HL-60/S4 (cell line): ENCODE results near the gene LFNG.
"Not testable (repeated sequence)": the region's sequence is repeated elsewhere in the genome, so short reads cannot be mapped to it uniquely, and the experiment has no call there.

Experiments
- in situ Hi-C: fragments of 300-500 bp; cut with MboI; formaldehyde crosslinking; loops from 2 replicates; pipeline ENCODE4 v1.14.3; 2022; ENCODE audit warnings: low sequenced_read_pairs

LFNG gene

DNA sequence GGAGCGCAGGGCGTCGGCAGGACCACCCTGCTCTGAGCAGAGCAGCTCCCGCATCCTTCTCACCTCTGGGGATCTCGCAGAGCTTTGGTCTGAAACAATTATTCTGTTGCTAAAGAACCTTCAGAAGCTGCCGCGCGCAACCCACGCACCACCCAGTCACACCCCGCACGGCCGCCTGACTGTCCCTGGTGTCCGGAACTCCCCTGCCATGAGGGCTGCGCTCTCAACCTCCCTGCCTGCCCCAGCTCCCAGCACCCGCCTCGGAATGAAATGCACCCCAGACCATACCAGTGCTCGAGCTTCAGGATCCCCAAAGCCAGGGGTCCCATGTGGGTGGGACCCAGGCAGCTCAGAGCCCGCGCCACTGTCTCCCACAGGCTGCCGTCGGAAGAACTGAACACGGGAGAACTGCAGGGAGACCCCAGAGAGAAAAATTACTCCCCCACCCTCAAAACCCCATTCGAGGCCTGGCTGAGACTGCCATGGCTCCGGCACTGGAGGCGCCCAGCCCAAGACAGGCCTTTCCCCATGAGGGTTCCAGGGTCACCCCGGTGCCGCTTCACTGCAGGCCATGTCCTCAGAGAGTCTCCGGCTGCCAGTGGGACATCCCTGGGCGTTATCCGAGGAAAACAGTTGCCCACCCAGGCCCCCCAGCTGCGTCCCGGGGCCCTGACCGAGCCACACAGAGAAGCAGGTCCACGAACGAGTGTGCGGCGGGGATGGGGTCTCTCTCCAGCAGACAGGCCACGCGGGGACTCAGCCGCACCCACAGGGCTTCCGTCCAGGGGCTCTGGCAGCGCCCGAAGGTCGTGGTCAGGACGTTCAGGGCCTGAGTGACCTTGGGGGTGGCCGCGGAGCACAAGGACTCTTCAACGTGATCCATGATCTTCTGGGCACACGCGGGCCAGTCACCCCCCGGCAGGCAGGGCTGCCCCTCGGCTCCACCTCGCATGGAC lies 23.6 kb downstream of the LFNG start:
- in situ Hi-C loops: no loop called here

DNA sequence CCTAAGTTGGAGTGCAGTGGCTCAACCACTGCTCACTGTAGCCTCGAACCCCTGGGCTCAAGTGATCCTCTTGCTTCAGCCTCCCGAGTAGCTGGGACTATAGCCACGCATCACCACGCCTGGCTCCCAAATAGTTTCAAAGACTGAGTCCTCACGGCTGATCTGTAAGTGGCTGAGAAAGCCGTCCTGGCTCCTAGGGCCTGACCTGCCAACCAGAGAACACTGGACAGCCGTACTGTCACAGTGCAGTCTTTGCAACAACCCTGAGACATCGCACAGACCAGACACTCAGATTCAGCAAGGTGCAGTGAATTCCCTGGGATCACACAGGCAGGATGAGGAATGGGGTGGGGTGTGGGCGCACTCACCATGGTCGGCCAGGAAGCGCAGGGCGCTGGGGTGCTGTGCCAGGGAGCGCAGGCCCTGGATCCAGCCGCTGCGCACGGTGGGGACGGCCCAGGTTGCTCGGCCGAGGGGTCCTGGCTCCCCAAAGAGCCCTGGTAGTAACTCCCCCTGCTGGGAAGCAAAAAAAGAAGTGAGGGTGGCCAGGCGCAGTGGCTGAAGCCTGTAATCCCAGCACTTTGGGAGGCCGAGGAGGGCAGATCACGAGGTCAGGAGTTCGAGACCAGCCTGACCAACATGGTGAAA lies 25.1 kb downstream of the LFNG start:
- in situ Hi-C loops: no loop called here

DNA sequence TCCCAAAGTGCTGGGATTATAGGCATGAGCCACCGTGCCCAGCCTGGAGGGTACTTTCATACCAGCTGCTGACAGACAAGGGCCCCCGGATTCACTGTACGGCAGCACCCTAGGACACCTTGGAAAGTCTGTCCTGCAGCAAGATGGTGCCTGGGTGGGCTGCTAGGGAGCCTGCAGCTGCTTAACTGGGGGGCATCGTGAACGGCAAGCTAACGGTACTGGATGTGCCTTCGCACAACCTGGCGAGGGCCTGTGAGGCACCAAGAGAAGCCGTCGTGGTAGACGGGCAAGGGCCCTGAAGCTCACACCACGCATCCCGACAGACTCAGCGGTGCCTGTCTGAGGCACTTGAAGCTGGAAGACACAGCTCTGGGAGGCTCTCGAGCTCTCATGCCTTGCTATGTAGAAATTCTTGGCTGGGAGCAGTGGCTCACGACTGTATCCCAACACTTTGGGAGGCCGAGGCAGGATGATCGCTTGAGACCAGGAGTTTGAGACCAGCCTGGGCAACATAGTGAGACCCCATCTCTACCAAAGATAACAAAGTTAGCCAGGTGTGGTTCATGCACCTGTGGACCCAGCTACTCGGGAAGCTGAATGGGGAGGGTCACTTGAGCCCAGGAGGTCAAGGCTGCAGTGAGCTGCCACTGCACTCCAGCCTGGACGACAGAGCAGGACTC lies 26.3 kb downstream of the LFNG start:
- in situ Hi-C loops: no loop called here

DNA sequence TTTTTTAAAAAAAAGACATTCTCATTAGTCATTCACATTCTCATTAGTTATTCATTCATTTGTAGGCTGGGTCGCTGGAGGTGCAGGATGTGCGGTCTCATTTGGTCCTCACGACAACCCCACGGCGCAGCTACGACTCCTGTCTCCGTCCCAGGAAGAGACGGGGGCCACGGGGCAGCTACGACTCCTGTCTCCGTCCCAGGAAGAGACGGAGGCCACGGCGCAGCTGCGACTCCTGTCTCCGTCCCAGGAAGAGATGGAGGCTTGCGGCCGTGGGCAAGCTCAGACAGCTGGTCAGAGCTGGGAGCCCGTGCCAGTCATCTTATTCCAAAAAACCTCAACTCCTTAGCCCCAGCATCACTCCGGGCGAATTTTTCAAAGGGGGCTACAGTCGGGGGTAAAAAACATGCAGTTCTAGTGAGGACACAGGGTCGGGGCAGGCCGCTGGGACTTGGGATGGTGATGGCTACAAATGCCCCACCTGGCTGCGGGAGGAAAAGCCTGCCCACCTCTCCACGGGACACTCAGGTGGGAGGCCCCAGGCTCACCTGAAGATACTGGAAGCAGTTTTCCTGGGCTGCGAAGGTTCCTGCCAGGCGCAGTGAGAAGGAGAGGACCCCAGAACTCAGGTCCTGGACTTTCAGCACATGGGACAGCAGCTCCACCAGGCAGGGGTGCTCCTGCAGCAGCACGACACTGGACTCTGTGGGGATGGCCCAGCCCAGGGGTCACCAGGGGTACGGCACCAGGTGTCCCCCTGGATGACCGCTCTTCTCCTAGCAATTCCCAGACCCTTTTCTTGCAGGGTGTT lies 27.4 kb downstream of the LFNG start:
- in situ Hi-C loops: no loop called here

DNA sequence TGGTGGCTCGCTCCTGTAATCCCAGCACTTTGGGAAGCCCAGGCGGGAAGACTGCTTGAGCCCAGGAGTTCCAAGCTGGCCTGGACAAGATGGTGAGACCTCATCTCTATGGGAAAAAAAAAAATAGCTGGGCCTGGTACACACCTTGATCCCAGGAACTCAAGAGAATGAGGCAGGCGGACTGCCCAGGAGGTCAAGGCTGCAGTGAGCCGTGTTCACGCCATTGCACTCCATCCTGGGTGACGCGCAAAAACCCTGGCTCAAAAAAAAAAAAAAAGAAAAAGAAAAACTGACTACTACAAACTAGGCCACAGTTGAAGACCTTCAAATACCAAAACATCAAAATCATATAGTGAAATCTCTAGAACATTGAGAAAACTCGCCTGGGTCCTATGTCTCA lies 31.8 kb downstream of the LFNG start:
- in situ Hi-C loops: no loop called here

DNA sequence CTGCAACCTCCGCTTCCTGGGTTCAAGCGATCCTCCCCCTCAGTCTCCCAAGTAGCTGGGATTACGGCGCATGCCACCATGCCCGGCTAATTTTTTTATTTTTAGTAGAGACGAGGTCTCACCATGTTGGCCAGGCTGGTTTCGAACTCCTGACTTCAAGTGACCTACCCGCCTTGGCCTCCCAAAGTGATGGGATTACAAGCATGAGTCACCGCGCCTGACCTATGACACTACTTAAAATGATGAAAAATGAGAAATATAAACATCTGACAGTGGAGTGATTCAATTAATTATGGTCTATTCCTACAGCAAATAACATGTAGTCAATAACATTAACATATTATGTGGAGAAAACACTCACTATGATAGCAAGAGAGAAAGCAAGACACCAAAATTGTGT lies 33.5 kb downstream of the LFNG start:
- in situ Hi-C loops: no loop called here

DNA sequence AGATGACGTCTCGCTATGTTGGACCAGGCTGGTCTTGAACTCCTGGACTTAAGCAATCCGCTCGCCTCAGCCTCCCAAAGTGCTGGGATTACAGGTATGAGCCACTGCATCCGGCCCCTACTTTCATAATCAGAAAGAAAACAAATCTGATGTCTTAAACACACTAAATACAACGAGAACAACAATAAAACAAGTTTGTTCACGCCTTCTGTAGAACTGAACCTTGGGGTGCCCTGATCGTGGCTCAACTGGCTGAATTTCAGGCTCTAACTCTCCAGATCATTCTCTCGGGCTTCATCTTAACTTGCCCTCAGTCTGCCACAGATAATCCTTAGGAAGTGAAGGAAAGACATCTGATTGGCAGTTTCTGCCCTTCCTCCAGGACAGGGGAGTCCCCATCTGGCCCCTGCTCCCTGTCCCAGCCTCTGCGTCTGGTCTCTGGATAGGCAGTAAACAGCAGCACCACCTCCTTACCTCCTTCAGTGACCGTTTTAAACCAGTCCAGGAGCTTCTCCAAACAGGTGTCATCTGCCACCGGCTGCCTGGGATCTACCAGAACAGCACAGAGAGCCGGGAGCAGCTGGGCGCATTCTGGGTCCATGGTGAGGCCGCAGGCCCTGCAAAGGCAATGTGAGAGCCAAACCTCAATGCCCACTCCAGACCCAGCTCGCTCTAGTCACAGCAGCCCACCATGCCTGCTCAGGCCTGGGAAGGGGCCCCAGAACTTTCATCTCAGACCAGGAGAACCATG lies 34.4 kb downstream of the LFNG start:
- in situ Hi-C loops: no loop called here

DNA sequence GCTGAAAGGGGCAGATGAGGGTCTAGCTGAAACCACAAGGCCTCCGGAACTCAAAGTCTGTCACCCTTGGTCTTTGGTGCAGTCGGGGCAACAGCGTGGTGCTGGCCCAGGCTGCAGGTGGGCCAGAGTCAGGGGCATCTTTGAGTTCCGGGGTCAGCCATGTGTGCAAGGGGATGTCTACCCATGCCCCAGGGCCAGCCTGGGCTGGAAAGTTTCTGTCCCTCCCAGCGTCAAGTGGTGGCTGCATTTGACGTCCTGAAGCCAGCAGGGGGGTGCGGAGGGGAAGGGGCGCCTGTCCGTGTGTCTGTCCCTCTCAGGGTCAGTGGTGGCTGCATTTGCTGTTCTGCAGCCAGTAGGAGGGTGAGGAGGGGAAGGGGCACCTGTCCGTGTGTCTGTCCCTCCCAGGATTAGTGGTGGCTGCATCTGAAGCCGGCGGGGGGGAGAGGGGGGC lies 35.1 kb downstream of the LFNG start:
- in situ Hi-C loops: no loop called here

DNA sequence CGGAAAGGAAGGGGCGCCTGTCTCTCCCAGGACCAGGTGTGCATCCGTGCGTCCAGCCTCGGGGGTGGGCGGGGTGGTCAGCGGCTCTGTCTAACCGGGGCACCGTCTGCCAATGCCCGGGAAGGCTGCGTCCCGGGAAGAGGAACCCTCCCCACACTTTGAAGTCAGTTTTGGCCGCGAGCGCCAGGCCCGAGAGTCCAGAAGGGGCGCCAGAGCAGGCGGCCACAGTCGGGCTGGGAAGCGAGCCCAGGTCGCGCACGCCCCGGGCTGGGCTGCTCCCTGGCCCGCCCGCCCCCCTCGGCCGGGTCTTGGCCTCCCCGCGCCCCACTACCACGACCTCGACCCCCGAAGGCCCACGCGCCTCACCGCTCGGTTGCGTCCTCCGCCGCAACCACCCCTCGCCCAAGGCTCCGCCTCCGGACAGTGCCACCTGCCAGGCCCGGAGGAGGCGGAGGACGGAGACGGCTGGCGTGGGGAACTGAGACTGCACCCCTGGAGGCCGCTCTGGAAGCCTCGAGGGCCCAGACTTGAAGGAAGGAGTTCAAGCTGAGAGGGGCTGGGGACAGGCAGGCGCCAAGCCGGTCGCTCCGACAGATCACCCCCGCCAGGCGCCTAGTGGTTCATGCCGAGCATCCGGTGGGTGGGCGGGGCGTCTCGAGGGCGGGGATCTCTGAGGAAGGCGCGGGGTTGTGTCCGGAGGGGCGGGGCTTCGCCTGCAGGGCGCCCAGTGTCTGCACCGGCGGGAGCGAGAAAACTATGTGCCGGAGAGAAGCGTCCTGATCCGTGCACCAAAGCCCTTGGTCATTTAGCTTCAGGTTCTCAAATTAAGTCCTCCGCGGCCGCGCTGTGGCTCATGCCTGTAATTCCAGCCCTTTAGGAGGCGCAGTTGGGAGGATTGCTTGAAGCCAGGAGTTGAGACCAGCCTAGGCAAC lies 35.8 kb downstream of the LFNG start, which contains the start of gene BRAT1:
TSS of gene BRAT1 (minus strand) at position 404 of the 932 bp plus-strand sequence. CDS start 1,093 bp downstream, outside the sequence.
- in situ Hi-C loops: no loop called here

DNA sequence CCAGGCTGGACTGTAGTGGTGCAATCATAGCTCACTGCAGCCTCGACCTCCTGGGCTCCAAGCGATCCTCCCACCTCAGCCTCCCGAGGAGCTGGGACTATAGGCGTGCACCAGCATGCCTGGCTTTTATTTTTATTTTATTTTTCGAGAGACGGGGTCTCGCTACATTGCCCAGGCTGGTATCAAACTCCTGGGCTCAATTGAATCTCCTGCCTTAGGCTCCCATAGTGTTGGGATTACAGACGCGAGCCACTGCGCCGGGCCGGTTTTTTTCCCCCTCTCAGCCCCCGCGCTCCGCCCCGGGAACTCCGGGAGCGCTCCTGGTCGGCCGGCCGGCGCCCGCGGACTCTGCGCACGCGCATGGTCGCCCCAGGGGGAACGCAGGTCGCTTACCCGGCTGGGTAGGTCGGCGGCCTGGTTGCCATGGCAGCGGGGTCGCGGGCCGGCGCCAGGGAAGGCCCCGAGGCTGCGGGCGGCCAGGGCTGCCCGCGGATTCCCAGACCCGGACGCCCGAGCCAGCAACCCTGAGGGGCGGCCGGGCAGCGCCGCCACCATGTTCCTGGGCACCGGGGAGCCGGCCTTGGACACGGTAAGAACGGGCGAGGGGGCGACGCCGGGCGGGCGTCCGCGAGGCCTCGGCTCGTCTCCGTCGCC lies 39.2 kb downstream of the LFNG start, which contains the start of gene IQCE:
TSS of gene IQCE (plus strand) at position 351 of the 654 bp plus-strand sequence. CDS start at position 554, 203 bp downstream.
- in situ Hi-C loops: no loop called here

DNA sequence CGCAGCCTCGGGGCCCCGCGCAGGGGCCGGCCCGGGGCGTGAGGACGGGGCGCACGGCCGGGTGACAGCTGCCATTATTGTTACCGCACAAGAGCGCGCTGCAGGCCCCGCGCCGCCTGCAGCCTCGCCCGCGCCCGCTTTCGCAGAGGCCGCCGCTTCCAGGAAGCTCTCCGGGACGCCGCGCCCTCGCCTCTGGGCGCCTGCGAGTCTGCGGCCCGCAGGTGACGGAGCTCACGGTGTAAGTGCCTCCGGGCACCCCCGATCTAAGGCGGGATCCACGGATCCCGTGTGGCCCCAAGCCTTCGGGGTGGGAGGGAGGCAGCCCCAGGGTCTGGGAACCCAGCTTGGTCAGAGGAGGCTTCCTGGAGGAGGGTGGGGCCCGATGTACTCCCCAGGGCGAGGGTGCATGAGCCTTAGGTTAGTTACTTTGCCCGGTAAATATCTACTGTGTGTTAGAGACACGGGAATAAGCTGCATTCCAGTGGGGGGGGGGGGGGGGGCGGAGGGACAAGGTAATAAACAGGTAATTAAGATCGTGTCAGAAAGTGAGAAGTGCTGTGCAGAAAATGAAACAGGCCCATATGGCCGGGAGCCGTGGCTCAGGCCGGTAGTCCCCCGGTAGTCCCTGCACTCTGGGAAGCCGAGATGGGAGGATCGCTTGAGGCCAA lies 39.8 kb downstream of the LFNG start:
- in situ Hi-C loops: no loop called here

DNA sequence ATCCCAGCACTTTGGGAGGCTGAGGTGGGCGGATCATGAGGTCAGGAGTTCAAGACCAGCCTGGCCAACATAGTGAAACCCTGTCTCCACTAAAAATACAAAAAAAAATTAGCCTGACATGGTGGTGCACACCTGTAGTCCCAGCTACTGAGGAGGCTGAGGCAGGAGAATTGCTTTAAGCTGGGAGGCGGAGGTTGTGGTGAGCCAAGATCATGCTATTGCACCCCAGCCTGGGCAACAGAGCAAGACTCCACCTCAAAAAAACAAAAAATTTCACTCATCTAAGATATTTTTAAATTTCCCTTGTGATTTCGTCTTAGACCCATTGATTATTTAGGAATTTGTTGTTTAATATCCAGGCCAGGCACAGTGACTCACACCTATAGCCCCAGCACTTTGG lies 44.4 kb downstream of the LFNG start:
- in situ Hi-C loops: not testable (repeated sequence)

DNA sequence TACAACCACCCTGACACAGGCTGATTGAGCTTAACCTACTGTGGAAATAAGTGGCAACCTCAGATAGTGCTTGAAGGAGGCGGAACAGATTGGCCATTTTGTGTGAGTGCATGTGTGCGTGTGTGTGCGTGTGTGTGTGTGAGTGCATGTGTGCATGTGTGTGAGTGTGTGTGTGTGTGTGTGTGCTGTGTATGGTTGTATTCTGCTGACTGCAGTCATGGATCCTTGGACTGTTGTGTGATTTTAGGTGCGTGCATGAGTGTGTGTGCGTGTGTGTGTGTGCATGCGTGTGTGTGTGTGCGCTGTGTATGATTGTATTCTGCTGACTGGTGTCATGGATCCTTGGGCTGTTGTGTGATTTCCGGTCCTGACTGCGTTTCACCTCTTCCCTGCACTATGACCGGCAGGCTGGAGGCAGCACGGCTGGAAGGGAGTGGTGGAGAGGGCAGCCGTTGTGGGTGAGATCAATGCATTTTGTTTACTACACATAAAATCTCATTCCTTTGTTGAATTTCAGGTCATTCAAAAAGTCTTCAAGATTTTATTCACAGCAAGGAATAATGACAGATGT lies 45.5 kb downstream of the LFNG start:
- in situ Hi-C loops: no loop called here

DNA sequence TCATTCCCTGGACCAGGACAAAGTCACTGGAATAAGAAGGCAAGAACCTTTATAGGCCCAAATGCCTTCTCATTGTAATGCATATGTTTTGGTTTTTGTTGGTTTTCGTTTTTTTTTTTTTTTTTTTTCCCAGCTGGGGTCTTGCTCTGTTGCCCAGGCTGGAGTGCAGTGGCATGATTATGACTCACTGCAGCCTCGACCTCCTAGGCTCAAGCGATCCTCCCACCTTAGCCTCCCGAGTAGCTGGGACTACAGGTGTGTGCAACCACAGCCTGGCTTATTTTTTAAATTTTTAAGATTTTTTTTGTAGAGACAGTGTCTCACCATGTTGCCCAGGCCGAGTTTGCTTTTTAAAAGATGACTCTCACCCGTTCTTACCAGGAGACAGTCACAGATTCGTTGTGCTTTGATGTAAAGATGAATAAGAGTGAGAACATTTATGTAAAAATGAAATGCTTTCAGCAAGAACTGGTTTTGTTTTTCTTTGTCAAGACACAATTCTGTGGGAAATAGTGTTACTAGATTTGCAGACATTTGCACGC lies 46.8 kb downstream of the LFNG start:
- in situ Hi-C loops: no loop called here

DNA sequence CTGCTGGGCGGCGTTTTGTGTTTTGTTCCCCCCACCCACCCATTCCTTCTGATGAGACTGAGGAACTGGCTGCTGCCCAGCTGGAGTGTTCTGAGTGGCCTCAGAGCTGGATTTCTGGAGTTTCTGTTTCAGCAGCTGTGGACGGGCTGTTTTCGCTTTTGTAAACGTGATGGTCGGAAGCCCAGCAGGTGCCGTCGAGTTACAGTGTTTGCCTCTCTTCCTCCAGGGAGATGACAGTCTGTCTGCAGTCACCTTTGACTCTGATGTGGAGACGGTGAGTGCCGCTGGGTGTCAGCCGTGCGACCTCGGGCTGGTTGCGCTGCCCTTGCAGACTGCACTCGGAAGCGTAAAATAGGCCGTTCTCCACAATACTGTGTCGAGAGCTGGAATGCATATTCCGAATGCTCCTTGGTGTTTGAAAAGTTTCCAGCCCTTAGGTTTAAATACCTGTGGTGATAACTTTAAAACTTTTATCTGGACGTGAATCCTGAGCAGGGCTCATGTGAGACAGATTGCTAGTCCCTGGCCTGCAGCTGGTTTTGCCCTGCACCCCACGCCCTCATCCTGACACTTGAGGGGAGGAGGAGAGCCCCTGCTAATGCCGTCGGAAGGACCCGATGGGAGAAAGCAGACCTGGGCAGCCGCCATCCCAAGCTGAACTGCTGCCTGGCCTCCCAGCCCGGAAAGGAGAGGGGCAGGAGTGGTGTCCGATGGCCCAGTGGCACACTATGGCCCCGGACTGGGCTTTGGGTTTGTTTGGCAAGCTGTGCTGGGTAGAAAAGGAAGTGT lies 47.5 kb downstream of the LFNG start:
- in situ Hi-C loops: no loop called here

DNA sequence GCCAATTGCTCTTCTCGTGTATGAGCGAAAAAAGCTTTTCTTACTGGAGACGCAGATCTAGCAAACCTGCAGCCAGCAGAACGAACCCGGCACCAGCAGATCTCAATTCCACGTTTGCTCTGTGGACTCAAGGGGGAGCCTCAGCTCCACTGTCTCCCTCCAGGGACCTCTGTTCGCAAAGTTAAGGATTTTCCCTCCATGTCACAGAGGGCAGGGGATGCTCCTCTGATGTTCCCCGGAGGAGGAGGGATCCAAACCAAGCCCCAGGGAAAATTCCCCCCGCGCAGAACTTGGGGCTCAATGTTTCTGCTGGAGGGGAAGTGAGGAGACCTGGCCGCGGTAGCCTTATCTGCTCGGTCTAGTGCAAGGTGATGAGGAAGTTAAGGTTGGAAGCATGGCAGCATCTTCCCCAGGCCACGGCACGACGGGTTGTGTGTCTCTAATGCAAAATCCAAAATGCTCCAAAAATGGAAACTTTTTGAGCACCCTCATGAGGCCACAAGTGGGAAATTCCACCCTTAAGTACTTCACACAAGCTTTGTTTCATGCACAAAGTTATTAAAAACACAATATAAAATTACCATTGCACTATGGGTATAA lies 48.2 kb downstream of the LFNG start:
- in situ Hi-C loops: no loop called here
